Breast epithelium (tissue), 3 donors: ENCODE data around the gene SLC25A10.

Source experiments
- POLR2AphosphoS5 ChIP-seq, 3 donors: sonication (generic); formaldehyde crosslinking; IDR thresholded peaks; one replicate each; pipeline ENCODE4 v1.6.1; 2017; ENCODE audit warnings: antibody characterized with exemption in 3 of 3
- TF ChIP-seq, protein P1 (sequence below), 3 donors: fragments of 450-650 bp; IDR thresholded peaks; one replicate each; pipeline ENCODE4 v1.5.1; 2016 to 2017; ENCODE audit warnings: antibody characterized with exemption in 3 of 3, mild to moderate bottlenecking in 3 of 3, moderate library complexity in 3 of 3

DNA sequence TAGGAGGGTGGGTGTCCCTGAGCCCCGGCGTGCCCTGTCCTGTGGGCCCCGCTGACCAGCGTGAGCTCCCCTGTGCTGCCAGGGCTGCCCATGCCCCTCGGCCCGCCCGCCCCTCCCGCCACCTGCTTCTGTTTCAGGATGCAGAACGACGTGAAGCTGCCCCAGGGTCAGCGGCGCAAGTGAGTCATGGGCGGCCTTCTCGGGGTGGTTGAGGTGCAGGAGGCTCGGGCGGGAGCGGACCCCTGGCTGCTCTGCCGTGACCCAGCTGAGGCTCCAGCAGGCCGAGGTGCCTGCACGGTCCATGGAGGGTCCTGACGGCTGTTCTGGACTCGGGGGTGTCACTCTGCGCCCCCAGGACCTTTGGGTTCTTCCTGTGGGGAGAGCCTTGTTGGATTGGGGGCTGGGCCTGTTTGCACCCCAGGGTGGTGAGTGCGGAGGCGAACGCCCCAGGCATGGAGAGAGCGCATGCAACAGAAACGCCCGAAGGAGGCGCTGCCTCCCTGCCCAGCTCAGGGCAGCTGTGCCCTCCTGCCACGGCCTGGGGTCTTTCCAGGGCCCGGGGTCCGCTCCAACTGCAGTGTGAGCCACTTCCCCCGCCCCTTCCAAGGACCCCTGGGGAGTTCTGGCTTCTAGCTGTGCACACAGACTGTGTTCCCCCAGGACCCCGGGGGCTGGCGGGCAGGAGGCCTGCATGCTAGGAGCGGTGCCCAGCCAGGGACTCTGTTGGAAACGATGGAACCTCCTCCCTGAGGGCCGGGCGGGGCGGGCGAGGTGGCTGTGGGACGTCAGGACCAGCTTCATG is 4.0 kb downstream of the SLC25A10 start:
- TF ChIP-seq, protein P1, sequence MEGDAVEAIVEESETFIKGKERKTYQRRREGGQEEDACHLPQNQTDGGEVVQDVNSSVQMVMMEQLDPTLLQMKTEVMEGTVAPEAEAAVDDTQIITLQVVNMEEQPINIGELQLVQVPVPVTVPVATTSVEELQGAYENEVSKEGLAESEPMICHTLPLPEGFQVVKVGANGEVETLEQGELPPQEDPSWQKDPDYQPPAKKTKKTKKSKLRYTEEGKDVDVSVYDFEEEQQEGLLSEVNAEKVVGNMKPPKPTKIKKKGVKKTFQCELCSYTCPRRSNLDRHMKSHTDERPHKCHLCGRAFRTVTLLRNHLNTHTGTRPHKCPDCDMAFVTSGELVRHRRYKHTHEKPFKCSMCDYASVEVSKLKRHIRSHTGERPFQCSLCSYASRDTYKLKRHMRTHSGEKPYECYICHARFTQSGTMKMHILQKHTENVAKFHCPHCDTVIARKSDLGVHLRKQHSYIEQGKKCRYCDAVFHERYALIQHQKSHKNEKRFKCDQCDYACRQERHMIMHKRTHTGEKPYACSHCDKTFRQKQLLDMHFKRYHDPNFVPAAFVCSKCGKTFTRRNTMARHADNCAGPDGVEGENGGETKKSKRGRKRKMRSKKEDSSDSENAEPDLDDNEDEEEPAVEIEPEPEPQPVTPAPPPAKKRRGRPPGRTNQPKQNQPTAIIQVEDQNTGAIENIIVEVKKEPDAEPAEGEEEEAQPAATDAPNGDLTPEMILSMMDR (IDR thresholded peaks at IDR 0.05): no peak
- TF ChIP-seq POLR2AphosphoS5 (IDR thresholded peaks at IDR 0.05): no peak
